Umbilical cord (tissue), 2 donors: Measurements from ENCODE around the gene AXIN1. TPM values are rescaled to one million over a fixed set of nuclear protein-coding genes. Genes with fewer than 3 reads are reported as not detected.

Experiments
- DNase-seq: peaks from one replicate; pipeline ENCODE4 v3.0.0-alpha.2; 2015; ENCODE audit warnings: low spot score
- total RNA-seq: library from RNA; depleted of rRNA; stranded (reverse); fragments of >200 nt; gene quantifications from one replicate; pipeline ENCODE4 v1.2.3, GENCODE V29; 2014; ENCODE audit warnings: low replicate concordance; ENCODE audit not compliant: insufficient read depth

Gene AXIN1, protein sequence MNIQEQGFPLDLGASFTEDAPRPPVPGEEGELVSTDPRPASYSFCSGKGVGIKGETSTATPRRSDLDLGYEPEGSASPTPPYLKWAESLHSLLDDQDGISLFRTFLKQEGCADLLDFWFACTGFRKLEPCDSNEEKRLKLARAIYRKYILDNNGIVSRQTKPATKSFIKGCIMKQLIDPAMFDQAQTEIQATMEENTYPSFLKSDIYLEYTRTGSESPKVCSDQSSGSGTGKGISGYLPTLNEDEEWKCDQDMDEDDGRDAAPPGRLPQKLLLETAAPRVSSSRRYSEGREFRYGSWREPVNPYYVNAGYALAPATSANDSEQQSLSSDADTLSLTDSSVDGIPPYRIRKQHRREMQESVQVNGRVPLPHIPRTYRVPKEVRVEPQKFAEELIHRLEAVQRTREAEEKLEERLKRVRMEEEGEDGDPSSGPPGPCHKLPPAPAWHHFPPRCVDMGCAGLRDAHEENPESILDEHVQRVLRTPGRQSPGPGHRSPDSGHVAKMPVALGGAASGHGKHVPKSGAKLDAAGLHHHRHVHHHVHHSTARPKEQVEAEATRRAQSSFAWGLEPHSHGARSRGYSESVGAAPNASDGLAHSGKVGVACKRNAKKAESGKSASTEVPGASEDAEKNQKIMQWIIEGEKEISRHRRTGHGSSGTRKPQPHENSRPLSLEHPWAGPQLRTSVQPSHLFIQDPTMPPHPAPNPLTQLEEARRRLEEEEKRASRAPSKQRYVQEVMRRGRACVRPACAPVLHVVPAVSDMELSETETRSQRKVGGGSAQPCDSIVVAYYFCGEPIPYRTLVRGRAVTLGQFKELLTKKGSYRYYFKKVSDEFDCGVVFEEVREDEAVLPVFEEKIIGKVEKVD
- 17.3 TPM for total RNA-seq

DNA sequence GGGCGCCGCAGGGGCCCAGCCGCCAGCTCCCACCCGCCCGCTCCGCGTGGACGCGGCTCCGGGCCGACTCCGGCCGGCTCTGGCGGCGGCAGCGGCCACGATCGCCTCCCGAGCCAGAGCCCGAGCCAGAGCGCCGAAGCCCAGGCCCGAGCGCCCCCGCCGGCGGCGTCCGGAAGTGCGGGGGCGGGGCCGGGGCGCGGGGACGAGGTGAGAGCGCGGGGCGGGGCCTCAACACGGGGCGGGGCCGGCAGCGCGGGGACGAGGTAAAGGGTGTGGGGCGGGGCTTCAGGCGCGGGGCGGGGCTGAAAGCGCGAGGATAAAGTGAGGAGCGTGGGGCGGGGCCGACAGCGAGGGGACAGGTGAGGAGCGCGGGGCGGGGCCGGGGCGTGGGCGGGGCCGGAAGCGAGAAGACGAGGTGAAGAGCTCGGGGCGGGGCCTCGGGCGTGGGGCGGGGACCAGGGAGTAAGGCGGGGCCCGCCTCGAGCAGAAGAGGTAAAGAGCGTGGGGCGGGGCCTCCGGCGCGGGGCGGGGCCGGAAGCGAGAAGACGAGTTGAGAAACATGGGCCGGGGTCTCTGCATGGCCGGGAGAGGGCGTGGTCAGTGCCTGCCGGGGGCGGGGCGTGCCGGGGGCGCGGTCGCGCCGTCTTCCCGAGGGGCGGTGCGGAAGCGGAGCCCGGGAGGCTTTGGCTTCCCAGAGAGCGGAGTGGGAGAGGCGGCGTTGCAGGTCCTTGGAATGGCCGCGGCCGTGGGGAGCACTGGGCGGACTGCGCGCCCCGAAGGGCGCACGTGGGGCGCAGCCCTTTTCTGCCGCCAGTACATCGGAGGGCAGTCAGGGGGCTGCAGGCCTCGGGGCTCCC is at the start of gene AXIN1:
AXIN1 (minus strand) TSS at position 177 of the 857 bp plus-strand sequence. CDS start 5,698 bp downstream, outside the sequence.
- DNase-seq = peak; percentile 97

GRCh38 chr16:401468-402348 is 49.2 kb upstream of the AXIN1 start, which contains the start of gene DECR2:
Gene DECR2 (plus strand): TSS chr16:401885. CDS start chr16:401964, 79 bp downstream.
- DNase-seq = peak; percentile 95

GRCh38 chr16:400061-400591 is 47.6 kb upstream of the AXIN1 start:
- no peak for DNase-seq

DNA sequence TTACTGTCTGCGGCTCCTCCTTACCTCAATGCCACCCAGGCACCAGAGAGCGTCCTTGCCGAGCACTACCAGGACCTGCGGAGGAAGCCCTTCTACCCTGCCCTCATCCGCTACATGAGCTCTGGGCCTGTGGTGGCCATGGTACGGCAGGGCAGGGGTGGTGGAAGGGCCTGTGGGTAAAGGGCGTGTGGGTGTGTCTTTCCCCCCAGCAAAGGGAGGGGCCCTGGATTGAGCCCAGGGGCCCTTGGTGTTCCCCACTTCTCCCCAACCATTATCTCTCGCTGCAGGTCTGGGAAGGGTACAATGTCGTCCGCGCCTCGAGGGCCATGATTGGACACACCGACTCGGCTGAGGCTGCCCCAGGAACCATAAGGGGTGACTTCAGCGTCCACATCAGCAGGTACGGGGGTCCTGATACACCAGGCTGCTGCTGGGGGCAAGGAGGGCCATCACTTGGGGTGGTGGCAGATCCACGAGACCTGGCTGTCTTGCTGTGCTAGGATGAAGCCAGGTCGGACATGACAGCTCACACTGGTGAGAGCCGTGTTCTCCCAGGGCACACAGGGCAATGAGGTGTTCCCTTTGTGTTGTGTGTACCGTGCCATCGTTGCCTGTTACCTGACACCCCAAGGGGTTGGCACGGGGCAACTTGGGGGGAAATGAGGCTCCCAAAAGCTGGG is 47.0 kb upstream of the AXIN1 start:
- DNase-seq = no peak

GRCh38 chr16:398561-399339 is 46.2 kb upstream of the AXIN1 start:
- DNase-seq = no peak

DNA sequence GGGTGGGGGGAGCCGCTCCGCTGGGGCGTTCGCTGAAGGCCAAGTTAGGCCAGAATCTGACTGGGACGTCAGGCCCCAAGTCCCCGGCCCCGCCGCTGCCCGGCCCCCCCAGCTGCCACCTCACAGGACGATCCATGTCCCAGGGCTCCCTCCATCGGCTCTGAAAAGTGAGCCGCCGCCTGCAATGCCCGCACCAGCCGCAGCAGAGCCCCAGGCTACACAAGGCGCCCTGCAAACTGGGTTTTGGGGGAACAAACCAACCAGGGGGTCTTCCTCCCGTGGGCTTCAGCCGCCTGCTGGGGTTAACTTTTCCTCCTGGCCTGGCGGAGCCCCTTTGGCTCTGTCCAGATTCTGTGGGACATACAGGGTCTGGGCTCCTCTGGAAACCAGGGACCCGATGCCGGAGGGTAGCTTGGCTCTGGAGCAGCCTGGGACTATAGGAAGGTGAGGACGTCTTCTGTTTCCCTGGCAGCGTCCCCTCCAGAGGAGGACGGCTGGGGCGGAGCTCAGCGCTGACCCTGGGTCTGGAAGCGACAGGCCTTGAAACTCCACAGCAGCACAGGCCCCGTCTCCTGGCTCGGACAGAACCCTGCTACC is 45.3 kb upstream of the AXIN1 start:
- peak; percentile 79 for DNase-seq

DNA sequence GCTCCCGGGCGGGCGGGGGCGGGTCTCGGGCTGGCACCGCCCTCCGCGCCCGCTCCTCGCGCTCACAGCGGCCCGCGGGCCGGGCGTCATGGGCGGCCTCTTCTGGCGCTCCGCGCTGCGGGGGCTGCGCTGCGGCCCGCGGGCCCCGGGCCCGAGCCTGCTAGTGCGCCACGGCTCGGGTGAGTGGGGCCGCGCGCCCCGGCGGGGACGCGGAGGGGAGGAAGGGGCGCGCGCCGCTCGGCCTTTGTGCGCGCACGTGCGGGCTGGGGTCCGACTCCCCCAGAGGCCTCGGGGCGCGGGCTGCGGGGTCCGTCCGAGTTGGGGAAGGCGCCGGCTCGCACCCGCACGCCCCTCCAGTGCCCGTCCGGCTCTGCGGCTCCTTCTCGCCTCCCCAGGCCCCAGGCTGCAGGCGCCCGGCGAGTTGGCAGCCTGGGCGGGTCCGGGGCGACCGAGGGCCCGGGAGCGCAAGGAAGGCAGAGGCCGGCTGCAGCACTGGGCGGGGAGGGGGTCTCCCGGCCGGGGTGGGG is 44.7 kb upstream of the AXIN1 start, which contains the start of gene NME4:
NME4 (plus strand) TSS at position 65 of the 527 bp plus-strand sequence; CDS start at position 89, 24 bp downstream.
- DNase-seq = peak; percentile 35

GRCh38 chr16:396605-397004 is 44.1 kb upstream of the AXIN1 start:
- peak; percentile 78 for DNase-seq

GRCh38 chr16:396199-396598 is 43.7 kb upstream of the AXIN1 start:
- no peak for DNase-seq

DNA sequence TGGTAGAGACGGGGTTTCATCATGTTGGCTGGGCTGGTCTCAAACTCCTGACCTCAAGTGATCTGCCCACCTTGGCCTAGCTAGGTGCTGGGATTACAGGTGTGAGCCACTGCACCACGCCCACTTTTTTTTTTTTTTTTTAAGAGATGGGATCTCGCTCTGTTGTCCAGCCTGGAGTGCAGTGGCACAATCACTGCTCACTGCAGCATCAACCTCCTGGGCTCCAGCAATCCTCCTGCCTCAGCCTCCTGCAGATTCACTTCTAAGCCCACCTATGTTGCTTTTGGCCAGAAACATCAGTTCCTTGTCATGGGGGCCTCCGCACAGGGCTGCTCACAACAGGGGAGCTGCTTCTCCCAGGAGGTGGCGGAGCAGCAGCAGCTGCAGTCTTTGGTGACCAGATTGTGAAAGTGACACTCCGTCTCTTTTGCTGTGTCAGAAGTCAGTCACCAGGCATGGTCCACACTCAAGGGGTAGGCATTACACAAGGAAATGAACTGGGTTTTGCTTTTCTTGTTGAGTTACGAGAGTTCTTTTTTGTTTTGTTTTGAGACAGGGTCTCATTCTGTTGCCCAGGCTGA is 40.0 kb upstream of the AXIN1 start:
- no peak for DNase-seq

GRCh38 chr16:391885-392335 is 39.4 kb upstream of the AXIN1 start:
- no peak for DNase-seq

DNA sequence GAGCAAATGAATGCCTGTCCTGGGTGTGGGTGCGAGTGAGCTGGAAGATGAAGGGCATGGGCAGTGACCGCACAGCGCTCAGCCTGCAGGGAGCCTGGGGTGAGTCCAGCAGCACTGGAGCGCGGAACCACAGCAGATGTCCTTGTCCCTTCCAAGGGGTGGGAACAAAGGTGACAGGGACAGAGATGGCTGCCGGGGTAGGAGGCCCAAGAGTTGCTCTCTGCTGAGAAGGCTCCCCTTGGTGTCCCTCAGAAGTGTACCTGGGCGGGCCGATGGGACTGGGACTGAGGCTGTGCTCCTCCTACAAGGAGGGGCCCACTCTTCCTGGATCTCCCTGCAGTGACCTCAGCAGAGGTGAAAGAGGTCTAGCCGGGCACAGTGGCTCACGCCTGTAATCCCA is 36.8 kb upstream of the AXIN1 start:
- DNase-seq = no peak

GRCh38 chr16:387761-388666 is 35.5 kb upstream of the AXIN1 start:
- DNase-seq = peak; percentile 69

GRCh38 chr16:386641-387156 is 34.2 kb upstream of the AXIN1 start:
- no peak for DNase-seq

DNA sequence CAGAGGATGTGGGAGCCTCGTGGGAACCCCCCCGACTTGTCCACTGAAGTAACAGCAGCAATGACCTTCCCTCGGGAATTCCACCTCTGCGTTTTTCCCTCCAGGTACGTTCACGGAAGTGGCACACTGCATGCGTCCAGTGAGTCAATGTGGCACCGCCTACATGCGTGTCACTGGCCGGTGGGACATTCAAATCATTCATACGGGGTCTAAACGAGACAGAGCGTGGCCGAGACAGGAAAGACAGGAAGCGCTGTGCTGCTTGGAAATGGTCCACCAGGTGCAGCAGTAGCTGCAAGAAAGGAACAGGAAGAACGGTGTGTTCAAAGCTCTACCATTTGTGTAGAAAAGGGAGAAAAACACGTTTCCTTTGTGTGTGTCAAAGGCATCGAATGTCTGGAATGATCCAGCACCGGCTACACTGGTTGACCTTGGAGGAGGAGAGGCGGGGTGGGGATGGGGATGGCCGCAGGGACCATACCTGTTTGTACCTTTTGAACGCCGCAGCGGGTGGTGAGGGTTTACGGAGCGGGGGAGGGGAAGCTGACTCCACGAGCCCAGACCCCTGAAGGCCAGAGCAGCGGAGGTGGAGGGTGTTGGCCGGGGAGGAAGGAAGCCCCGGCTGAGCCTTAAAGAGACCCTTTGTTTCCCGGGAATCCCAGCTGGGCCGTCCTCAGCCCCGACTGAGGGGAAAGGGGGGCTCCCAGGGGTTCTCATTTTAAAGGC is 31.0 kb upstream of the AXIN1 start:
- DNase-seq = no peak
